Sigmoid colon (tissue), 7 donors: ENCODE results near the gene GLYATL2. TPM values are rescaled to one million over a fixed set of nuclear protein-coding genes. Genes with fewer than 3 reads are reported as not detected.

Experiments used
- DNase-seq: peaks from one replicate; pipeline ENCODE4 v3.0.0-alpha.2; 2019
- H3K27ac ChIP-seq, 4 donors: fragments of 200-600 bp; sonication (generic); one replicate each; pipeline ENCODE4 v1.5.1; 2016 to 2019; ENCODE audit warnings: mild to moderate bottlenecking in 1 of 4
- H3K27me3 ChIP-seq, 3 donors: fragments of 200-600 bp; sonication (generic); one replicate each; pipeline ENCODE4 v1.5.1; 2019; ENCODE audit warnings: mild to moderate bottlenecking in 1 of 3
- H3K36me3 ChIP-seq, 4 donors: fragments of 200-600 bp; sonication (generic); one replicate each; pipeline ENCODE4 v1.5.1; 2016 to 2019
- H3K4me1 ChIP-seq, 4 donors: fragments of 200-600 bp; sonication (generic); one replicate each; pipeline ENCODE4 v1.5.1; 2017 to 2019
- H3K4me3 ChIP-seq, 4 donors: fragments of 200-600 bp; sonication (generic); one replicate each; pipeline ENCODE4 v1.5.1; 2017 to 2019; ENCODE audit warnings: mild to moderate bottlenecking in 2 of 4, moderate library complexity in 1 of 4
- H3K9me3 ChIP-seq, 4 donors: fragments of 200-600 bp in 3 of 4; sonication (generic) in 3 of 4; one replicate each; pipeline versions ENCODE4 v1.5.1 to v1.6.1; 2013 to 2019
- EP300 ChIP-seq, 4 donors: sonication (generic); formaldehyde crosslinking; IDR thresholded peaks; one replicate each; pipeline ENCODE4 v1.6.1; 2017; ENCODE audit warnings: antibody characterized with exemption in 4 of 4
- POLR2A ChIP-seq, 2 donors: fragments of 450-650 bp; IDR thresholded peaks; one replicate each; pipeline ENCODE4 v1.6.1; 2016; ENCODE audit warnings: antibody characterized with exemption in 2 of 2, mild to moderate bottlenecking in 2 of 2, moderate library complexity in 2 of 2
- POLR2AphosphoS5 ChIP-seq, 4 donors: sonication (generic); formaldehyde crosslinking; IDR thresholded peaks; one replicate each; pipeline ENCODE4 v1.6.1; 2017; ENCODE audit warnings: antibody characterized with exemption in 4 of 4
- WGBS, 2 donors: extraction: QIAGEN DNeasy Blood & Tissue Kit; methylation state at CpG; one replicate each; pipeline ENCODE4 v1.1.7; 2013; 5-methylcytosine and 5-hydroxymethylcytosine counted together
- intact Hi-C: fragments of 100-400 bp; cut with DNase I; formaldehyde crosslinking; loops from one replicate; pipeline ENCODE4 v1.15.1; 2023
- polyA plus RNA-seq, 3 donors: library from polyadenylated mRNA; stranded (reverse); fragments of 200-250 nt; gene quantifications; one replicate each; pipeline ENCODE4 v1.2.3, GENCODE V29; 2013
- total RNA-seq, 4 donors: library from RNA; depleted of rRNA; stranded (reverse); fragments of >200 nt; gene quantifications; one replicate each; pipeline ENCODE4 v1.1.0, GENCODE V29; 2016
- TF ChIP-seq, protein P1 (sequence below), 4 experiments: fragments of 450-650 bp in 3 of 4; fragments of 200-600 bp in 1 of 4; IDR thresholded peaks; one replicate each; pipeline ENCODE4 v1.5.1; 2016 to 2019; ENCODE audit warnings: antibody characterized with exemption in 4 of 4, mild to moderate bottlenecking in 3 of 4, moderate library complexity in 2 of 4
- donor health status: healthy with polysubstance abuse.
- donor health status: Bipolar disorder and iron deficiency.
- donor health status: healthy.

GLYATL2 gene
- total and polyA plus RNA-seq, 7 donors = 0.06 TPM; not detected in 6

DNA sequence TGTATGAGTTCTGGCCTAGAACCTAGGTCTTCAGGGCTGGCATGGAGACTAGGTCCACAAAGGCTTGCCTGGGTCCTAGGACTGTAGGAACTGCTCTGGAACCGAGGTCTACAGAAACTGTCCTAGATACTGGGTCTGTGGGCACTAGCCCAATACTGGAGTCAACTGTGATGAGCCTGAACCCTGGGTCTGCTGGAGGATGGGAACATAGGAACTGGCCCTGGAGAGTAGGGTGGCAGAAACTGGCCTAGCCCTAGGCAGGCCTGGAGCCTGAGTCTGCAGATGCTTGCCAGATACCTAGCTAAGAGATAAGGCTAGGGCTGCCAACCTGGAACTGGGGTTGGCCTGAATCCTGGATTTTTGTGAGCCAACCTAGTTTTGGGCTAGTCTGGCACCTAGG, 19.2 kb upstream of the GLYATL2 start:
- H3K27me3 ChIP-seq = no peaks in the 10 kb centered on the region
- 71 to 78% methylated on average over 1 of the region's 1 CpG for WGBS, 2 donors
- TF ChIP-seq, protein P1, sequence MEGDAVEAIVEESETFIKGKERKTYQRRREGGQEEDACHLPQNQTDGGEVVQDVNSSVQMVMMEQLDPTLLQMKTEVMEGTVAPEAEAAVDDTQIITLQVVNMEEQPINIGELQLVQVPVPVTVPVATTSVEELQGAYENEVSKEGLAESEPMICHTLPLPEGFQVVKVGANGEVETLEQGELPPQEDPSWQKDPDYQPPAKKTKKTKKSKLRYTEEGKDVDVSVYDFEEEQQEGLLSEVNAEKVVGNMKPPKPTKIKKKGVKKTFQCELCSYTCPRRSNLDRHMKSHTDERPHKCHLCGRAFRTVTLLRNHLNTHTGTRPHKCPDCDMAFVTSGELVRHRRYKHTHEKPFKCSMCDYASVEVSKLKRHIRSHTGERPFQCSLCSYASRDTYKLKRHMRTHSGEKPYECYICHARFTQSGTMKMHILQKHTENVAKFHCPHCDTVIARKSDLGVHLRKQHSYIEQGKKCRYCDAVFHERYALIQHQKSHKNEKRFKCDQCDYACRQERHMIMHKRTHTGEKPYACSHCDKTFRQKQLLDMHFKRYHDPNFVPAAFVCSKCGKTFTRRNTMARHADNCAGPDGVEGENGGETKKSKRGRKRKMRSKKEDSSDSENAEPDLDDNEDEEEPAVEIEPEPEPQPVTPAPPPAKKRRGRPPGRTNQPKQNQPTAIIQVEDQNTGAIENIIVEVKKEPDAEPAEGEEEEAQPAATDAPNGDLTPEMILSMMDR (IDR thresholded peaks at IDR 0.05) = no peak
- no peak for TF ChIP-seq POLR2AphosphoS5 (IDR thresholded peaks at IDR 0.05)
- TF ChIP-seq POLR2A (IDR thresholded peaks at IDR 0.05) = no peak
- no peak for TF ChIP-seq EP300 (IDR thresholded peaks at IDR 0.05)

DNA sequence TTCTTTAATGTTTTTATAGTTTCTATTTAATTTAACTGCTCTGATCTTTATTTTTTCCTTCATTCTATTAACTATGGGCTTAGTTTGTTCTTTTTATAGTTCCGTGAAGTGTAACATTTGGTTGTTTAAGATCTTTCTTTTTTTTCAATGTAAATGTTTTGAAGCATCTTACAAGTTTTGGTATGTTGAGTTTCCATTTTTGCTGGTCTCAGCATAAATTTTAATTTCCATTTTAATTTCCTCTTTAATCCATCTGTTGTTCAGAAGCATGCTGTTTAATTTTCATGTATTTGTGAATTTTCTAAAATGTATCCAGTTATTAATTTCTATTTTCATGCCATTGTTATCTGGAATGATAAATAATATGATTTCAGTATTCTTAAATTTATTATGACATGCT, 17.0 kb upstream of the GLYATL2 start:
- Histone ChIP-seq H3K4me3 (no peak overlapping the region), H3K27me3 (no peaks in the 10 kb centered on the region), H3K9me3 (no peaks in the 10 kb centered on the region), H3K4me1 (no peaks in the 10 kb centered on the region), H3K36me3 (no peaks in the 10 kb centered on the region), H3K27ac (no peak overlapping the region)
- intact Hi-C loops = no loop called here
- WGBS, 2 donors = 97 to 100% methylated on average over 1 of the region's 1 CpG
- no peak for TF ChIP-seq POLR2AphosphoS5 (IDR thresholded peaks at IDR 0.05)
- TF ChIP-seq POLR2A (IDR thresholded peaks at IDR 0.05) = no peak
- no peak for TF ChIP-seq EP300 (IDR thresholded peaks at IDR 0.05)
- TF ChIP-seq, protein P1 (IDR thresholded peaks at IDR 0.05) = no peak
- DNase-seq = no peak

More for the DNA sequence above, 19.2 kb upstream of the GLYATL2 start:
- Histone ChIP-seq H3K36me3 (no peaks in the 10 kb centered on the region), H3K9me3 (no peaks in the 10 kb centered on the region), H3K4me3 (no peak overlapping the region), H3K4me1 (no peaks in the 10 kb centered on the region), H3K27ac (no peak overlapping the region)
- DNase-seq = no peak
- intact Hi-C loops = no loop called here

DNA sequence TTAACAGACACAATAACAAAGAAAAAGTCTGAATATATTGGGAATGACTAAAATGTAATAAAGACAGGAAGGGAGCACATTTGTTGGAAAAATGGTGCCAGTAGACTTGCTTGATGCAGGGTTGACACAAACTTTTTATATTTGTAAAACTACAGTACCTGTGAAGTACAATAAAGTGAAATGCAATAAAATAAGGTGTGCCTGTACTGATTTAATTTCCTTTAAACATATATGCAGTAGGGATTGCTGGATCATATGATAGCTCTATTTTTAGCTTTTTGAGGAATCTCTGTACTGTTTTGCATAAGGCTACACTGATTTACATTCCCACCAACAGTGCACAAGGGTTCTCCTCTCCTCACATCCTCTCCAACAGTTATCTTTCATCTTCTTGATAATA, 12.3 kb upstream of the GLYATL2 start:
- Histone ChIP-seq H3K27ac (no peak overlapping the region), H3K27me3 (no peaks in the 10 kb centered on the region), H3K36me3 (no peaks in the 10 kb centered on the region), H3K4me1 (no peaks in the 10 kb centered on the region), H3K4me3 (no peak overlapping the region), H3K9me3 (no peaks in the 10 kb centered on the region)
- intact Hi-C loops = no loop called here
- DNase-seq = no peak
- TF ChIP-seq POLR2AphosphoS5 (IDR thresholded peaks at IDR 0.05) (no peak), POLR2A (IDR thresholded peaks at IDR 0.05) (no peak), EP300 (IDR thresholded peaks at IDR 0.05) (no peak)
- TF ChIP-seq, protein P1 (IDR thresholded peaks at IDR 0.05) = no peak

DNA sequence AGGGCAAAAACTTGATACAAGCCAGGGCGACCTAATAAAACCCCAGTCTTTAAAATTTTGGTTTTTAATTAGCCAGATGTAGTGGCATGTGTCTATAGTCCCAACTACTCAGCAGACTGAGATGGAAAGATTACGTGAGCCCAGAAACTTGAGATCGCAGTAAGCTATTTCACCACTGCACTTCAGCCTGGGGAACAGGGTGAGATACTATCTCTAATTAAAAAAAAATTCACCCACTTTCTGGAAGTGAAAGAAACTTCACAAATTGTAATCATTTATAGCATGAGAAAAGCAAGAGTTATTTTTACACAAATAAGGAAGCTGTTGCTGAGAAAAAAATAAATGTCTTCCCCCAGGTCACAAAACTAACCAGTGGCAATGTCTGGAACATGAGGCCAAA, 882 bp upstream of the GLYATL2 start:
- Histone ChIP-seq H3K9me3 (no peaks in the 10 kb centered on the region), H3K27ac (no peak overlapping the region), H3K27me3 (no peaks in the 10 kb centered on the region), H3K36me3 (no peaks in the 10 kb centered on the region), H3K4me1 (no peaks in the 10 kb centered on the region), H3K4me3 (no peak overlapping the region)
- intact Hi-C loops = no loop called here
- no peak for DNase-seq
- TF ChIP-seq POLR2A (IDR thresholded peaks at IDR 0.05) (no peak), EP300 (IDR thresholded peaks at IDR 0.05) (no peak), POLR2AphosphoS5 (IDR thresholded peaks at IDR 0.05) (no peak)
- TF ChIP-seq, protein P1 (IDR thresholded peaks at IDR 0.05) = no peak
- 53 to 77% methylated on average over 3 of the region's 3 CpGs for WGBS, 2 donors

DNA sequence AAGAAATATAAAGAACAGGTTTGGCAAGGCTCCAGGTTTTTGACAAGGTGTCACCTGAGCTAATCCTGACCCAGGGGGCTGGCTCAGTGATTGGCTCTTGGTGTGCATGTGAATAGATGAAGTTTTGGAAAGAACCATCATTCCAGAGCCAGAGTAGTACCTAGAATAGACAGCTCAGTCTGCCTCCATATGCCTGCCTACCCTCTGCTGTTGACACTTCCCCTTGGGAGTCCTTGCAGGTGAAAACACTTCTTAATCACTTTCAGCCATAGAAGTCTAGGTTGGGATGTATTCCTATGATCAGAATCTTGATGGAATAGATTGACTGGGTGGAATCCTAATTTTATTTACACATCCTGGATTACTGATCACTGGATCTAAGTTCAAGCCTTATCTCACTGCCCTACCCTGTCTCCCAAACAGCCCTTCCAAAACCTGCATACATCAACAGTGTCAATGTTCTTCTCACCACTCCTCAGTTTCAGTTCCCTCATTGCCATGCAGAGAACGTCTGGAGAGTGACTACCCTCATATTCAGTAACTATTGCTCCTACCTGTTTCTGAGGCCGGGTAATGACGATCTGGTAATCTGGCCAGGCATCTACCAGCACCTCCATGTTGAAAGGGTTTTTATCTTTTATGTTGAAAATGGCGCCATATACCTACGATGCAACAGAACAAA, 6.7 kb downstream of the GLYATL2 start:
- TF ChIP-seq POLR2AphosphoS5 (IDR thresholded peaks at IDR 0.05) (no peak), EP300 (IDR thresholded peaks at IDR 0.05) (no peak), POLR2A (IDR thresholded peaks at IDR 0.05) (no peak)
- TF ChIP-seq, protein P1 (IDR thresholded peaks at IDR 0.05) = no peak
- WGBS, 2 donors = 80 to 86% methylated on average over 5 of the region's 5 CpGs
- intact Hi-C loops = no loop called here
- DNase-seq = no peak
- no peaks in the 10 kb centered on the region for H3K9me3 ChIP-seq
- no peaks in the 10 kb centered on the region for H3K4me1 ChIP-seq
- H3K27me3 ChIP-seq = no peaks in the 10 kb centered on the region
- no peaks in the 10 kb centered on the region for H3K36me3 ChIP-seq
- no peak overlapping the region for H3K4me3 ChIP-seq
- H3K27ac ChIP-seq = no peak overlapping the region
